Ascending aorta (tissue), 2 donors: ENCODE measurements around the gene CRYBA2. TPM values are rescaled to one million over a fixed set of nuclear protein-coding genes. Genes with fewer than 3 reads are reported as not detected.

Experiments used
- DNase-seq, 2 donors: peaks; one replicate each; pipeline ENCODE4 v3.0.0-alpha.2; 2019; ENCODE audit warnings: low spot score in 2 of 2
- H3K27ac ChIP-seq, 2 donors: fragments of 200-600 bp; sonication (generic); one replicate each; pipeline ENCODE4 v1.5.1; 2016 to 2017; ENCODE audit warnings: mild to moderate bottlenecking in 1 of 2
- H3K27me3 ChIP-seq: fragments of 200-600 bp; sonication (generic); one replicate; pipeline ENCODE4 v1.5.1; 2017
- H3K36me3 ChIP-seq, 2 donors: fragments of 200-600 bp; sonication (generic); one replicate each; pipeline ENCODE4 v1.5.1; 2016
- H3K4me1 ChIP-seq, 2 donors: fragments of 200-600 bp; sonication (generic); one replicate each; pipeline ENCODE4 v1.5.1; 2016 to 2017; ENCODE audit warnings: mild to moderate bottlenecking in 1 of 2
- H3K4me3 ChIP-seq, 2 donors: fragments of 200-600 bp; sonication (generic); one replicate each; pipeline ENCODE4 v1.5.1; 2016 to 2017; ENCODE audit warnings: mild to moderate bottlenecking in 1 of 2
- H3K9me3 ChIP-seq, 2 donors: fragments of 200-600 bp; sonication (generic); one replicate each; pipeline ENCODE4 v1.5.1; 2016
- intact Hi-C: fragments of 100-400 bp; cut with DNase I; formaldehyde crosslinking; loops from one replicate; pipeline ENCODE4 v1.15.1; 2023
- total RNA-seq: library from RNA; depleted of rRNA; stranded (reverse); fragments of >200 nt; gene quantifications from one replicate; pipeline ENCODE4 v1.1.0, GENCODE V29; 2016
- TF ChIP-seq, protein P1 (sequence below), 3 experiments: fragments of 200-600 bp in 2 of 3; fragments of 450-650 bp in 1 of 3; sonication (generic) in 2 of 3; IDR thresholded peaks; one replicate each; pipeline ENCODE4 v1.5.1; 2016 to 2019; ENCODE audit warnings: antibody characterized with exemption in 3 of 3, mild to moderate bottlenecking in 1 of 3, moderate library complexity in 1 of 3

Gene CRYBA2
- total RNA-seq, 1 donor from 2014 or later = not detected

DNA sequence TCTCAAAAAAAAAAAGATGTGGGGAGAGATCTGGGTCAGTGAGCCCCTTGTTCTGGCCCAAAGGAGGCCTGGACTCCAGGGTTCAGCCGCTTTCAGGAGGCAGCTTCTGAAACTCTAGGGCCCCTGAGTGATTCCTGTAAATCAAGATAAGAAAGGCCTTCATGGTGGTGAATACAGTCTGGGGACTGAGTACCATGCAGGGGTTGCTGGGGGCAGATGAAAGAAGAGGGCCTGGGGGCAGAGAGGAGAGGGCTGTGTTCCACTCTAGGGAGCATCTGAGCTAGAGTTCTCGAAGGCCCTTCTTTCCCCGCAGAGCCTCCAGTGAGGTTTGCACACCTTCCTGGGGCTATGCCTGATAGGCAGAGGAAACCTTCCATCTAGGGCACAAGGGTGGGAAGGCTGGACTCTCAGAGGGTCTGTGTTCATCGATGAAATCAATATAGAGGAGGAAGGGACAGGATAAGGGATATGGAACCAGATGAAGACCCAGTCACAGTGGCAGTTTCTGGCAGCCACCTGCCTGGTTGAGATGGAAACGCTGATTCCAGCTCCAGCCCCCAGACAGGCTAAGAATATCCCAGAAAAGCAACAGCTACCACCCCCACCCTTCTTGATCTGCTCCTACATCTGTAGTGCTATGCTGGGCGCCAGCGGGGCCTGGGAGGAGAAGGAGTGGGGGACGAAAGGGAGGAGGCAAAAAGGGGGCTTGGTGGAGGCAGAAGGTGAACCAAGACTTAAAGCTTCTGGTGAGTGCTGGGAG lies 38.5 kb downstream of the CRYBA2 start:
- Histone ChIP-seq H3K4me1 (peaks cover 0 to 2% of the 10 kb centered on the region in 2 donors), H3K36me3 (no peaks in the 10 kb centered on the region), H3K4me3 (no peak overlapping the region), H3K9me3 (no peaks in the 10 kb centered on the region), H3K27ac (no peak overlapping the region), H3K27me3 (peaks cover 4% of the 10 kb centered on the region)
- DNase-seq = no peak
- TF ChIP-seq, protein P1, sequence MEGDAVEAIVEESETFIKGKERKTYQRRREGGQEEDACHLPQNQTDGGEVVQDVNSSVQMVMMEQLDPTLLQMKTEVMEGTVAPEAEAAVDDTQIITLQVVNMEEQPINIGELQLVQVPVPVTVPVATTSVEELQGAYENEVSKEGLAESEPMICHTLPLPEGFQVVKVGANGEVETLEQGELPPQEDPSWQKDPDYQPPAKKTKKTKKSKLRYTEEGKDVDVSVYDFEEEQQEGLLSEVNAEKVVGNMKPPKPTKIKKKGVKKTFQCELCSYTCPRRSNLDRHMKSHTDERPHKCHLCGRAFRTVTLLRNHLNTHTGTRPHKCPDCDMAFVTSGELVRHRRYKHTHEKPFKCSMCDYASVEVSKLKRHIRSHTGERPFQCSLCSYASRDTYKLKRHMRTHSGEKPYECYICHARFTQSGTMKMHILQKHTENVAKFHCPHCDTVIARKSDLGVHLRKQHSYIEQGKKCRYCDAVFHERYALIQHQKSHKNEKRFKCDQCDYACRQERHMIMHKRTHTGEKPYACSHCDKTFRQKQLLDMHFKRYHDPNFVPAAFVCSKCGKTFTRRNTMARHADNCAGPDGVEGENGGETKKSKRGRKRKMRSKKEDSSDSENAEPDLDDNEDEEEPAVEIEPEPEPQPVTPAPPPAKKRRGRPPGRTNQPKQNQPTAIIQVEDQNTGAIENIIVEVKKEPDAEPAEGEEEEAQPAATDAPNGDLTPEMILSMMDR (IDR thresholded peaks at IDR 0.05) = no peak
- intact Hi-C loops = no loop called here

GRCh38 chr2:218953366-218953954 lies 39.8 kb downstream of the CRYBA2 start:
- TF ChIP-seq, protein P1 (IDR thresholded peaks at IDR 0.05) = no peak
- no peaks in the 10 kb centered on the region for H3K9me3 ChIP-seq
- DNase-seq = no peak
- no peaks in the 10 kb centered on the region for H3K27me3 ChIP-seq
- no peak overlapping the region for H3K27ac ChIP-seq
- no peaks in the 10 kb centered on the region for H3K4me1 ChIP-seq
- no peaks in the 10 kb centered on the region for H3K36me3 ChIP-seq
- intact Hi-C loops = no loop called here
- H3K4me3 ChIP-seq = no peak overlapping the region

DNA sequence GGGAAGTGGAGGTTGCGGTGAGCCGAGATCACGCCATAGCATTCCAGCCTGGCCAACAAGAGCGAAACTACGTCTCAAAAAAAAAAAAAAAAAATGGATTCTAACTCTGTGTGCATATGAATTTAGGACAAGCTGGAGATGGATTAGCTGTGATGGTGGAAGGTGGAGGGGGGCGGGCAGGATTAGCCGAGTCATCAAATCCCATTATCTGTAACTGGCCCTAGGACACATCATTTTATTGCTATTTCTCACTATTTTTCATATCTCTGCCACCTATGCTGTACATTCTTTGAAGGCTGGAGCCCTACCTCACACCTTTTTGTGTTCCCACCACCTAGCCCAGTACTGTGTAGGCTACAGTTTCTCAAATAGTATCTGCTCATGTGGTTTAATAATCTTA lies 41.1 kb downstream of the CRYBA2 start:
- Histone ChIP-seq H3K36me3 (no peaks in the 10 kb centered on the region), H3K27ac (no peak overlapping the region), H3K9me3 (no peaks in the 10 kb centered on the region), H3K4me3 (no peak overlapping the region), H3K4me1 (no peaks in the 10 kb centered on the region), H3K27me3 (no peaks in the 10 kb centered on the region)
- no peak for DNase-seq
- TF ChIP-seq, protein P1 (IDR thresholded peaks at IDR 0.05) = no peak
- intact Hi-C loops = no loop called here

GRCh38 chr2:218946621-218947020 lies 46.6 kb downstream of the CRYBA2 start:
- no peaks in the 10 kb centered on the region for H3K9me3 ChIP-seq
- H3K4me3 ChIP-seq = no peak overlapping the region
- no peaks in the 10 kb centered on the region for H3K36me3 ChIP-seq
- DNase-seq = no peak
- H3K4me1 ChIP-seq = no peaks in the 10 kb centered on the region
- no peak overlapping the region for H3K27ac ChIP-seq
- H3K27me3 ChIP-seq = no peaks in the 10 kb centered on the region
- TF ChIP-seq, protein P1 (IDR thresholded peaks at IDR 0.05) = no peak
- intact Hi-C loops = no loop called here

DNA sequence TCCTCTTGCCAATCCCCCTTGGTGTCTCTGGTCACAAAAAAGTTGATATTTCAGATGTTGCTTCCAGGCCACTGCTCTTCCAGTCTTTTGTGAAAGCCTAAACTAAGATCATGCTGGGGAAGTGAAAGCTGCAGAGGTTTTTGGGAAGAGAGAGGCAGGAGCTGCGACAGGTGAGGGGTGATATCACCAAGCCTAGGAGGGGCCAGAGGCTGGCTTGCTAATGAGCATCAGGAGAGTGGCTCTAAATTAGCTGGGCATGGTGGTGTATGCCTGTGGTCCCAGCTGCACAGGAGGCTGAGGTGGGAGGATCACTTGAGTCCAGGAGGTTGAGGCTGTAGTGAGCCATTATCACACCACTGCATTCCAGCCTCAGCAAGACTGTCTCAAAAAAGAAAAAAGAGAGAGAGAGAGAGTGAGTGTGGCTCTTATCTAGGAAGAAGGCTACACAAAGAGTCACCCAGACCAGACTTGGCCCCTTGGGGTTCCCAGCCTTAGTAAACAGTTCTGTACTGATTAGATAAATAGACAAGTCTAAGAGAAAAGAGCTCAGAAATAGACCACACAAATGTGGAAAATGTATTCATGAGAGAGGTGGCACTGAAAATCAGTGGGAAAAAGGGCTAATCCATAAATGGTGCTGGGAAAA lies 48.3 kb downstream of the CRYBA2 start:
- no peak for DNase-seq
- TF ChIP-seq, protein P1 (IDR thresholded peaks at IDR 0.05) = no peak
- H3K36me3 ChIP-seq = no peaks in the 10 kb centered on the region
- no peaks in the 10 kb centered on the region for H3K9me3 ChIP-seq
- H3K27me3 ChIP-seq = no peaks in the 10 kb centered on the region
- intact Hi-C loops = no loop called here
- H3K27ac ChIP-seq = no peak overlapping the region
- H3K4me1 ChIP-seq = no peaks in the 10 kb centered on the region
- H3K4me3 ChIP-seq = no peak overlapping the region

Other genes starting within 250 kb of the CRYBA2 start
- 53.1 TPM for gene CYP27A1, start 211.3 kb downstream of the CRYBA2 start, total RNA-seq
- not detected for gene PRKAG3, start 161.6 kb downstream of the CRYBA2 start, total RNA-seq
- gene WNT6, start 133.6 kb downstream of the CRYBA2 start, total RNA-seq = 1.2 TPM
- not detected for gene WNT10A, start 112.6 kb downstream of the CRYBA2 start, total RNA-seq
- not detected for gene CDK5R2, start 33.8 kb downstream of the CRYBA2 start, total RNA-seq
- not detected for gene FEV, start 8.2 kb downstream of the CRYBA2 start, total RNA-seq
- not detected for gene CFAP65, start 48.1 kb upstream of the CRYBA2 start, total RNA-seq
- gene IHH, start 67.5 kb upstream of the CRYBA2 start, total RNA-seq = not detected
- 21.6 TPM for gene NHEJ1, start 167.4 kb upstream of the CRYBA2 start, total RNA-seq
- 14.2 TPM for gene SLC23A3, start 176.6 kb upstream of the CRYBA2 start, total RNA-seq
- gene CNPPD1, start 183.5 kb upstream of the CRYBA2 start, total RNA-seq = 49.4 TPM
- 83.5 TPM for gene RETREG2, start 184.9 kb upstream of the CRYBA2 start, total RNA-seq
- 225 TPM for gene ZFAND2B, start 213.4 kb upstream of the CRYBA2 start, total RNA-seq
- gene ABCB6, start 225.5 kb upstream of the CRYBA2 start, total RNA-seq = 17.9 TPM
- gene ATG9A, start 236.2 kb upstream of the CRYBA2 start, total RNA-seq = 135 TPM
- 53.1 TPM for gene ANKZF1, start 236.4 kb upstream of the CRYBA2 start, total RNA-seq